Measurements from ENCODE around the gene SLAIN1.

The SLAIN1 gene

GRCh38 chr13:77730572-77730971 lies 33.1 kb downstream of the SLAIN1 start:
- peaks cover 9% of the 10 kb centered on the region for H3K4me1 ChIP-seq
- no peak for TF ChIP-seq CTCF (IDR thresholded peaks at IDR 0.05; ENCODE audit: low read depth, low read length)
- no peak for DNase-seq
- H3K36me3 ChIP-seq = no peaks in the 10 kb centered on the region
- H3K4me3 ChIP-seq (ENCODE audit: low read depth, low read length) = no peak overlapping the region
- H3K9me3 ChIP-seq = no peaks in the 10 kb centered on the region
- H3K27me3 ChIP-seq = no peaks in the 10 kb centered on the region

GRCh38 chr13:77732287-77732686 lies 34.8 kb downstream of the SLAIN1 start:
- TF ChIP-seq CTCF (IDR thresholded peaks at IDR 0.05; ENCODE audit: low read depth, low read length) = no peak
- no peaks in the 10 kb centered on the region for H3K36me3 ChIP-seq
- no peak for DNase-seq
- peaks cover 9% of the 10 kb centered on the region for H3K4me1 ChIP-seq
- H3K9me3 ChIP-seq = no peaks in the 10 kb centered on the region
- H3K4me3 ChIP-seq (ENCODE audit: low read depth, low read length) = no peak overlapping the region
- no peaks in the 10 kb centered on the region for H3K27me3 ChIP-seq

- DNase-seq = no peak
- no peak for TF ChIP-seq CTCF (IDR thresholded peaks at IDR 0.05; ENCODE audit: low read depth, low read length)
- H3K4me3 ChIP-seq (ENCODE audit: low read depth, low read length) = no peak overlapping the region
- H3K36me3 ChIP-seq = no peaks in the 10 kb centered on the region
- H3K27me3 ChIP-seq = no peaks in the 10 kb centered on the region
- no peaks in the 10 kb centered on the region for H3K9me3 ChIP-seq
- peaks cover 3% of the 10 kb centered on the region; the same call in 1 of the 2 replicates for H3K4me1 ChIP-seq
These were observed 36.2 kb downstream of the SLAIN1 start for GRCh38 chr13:77733674-77734073.

GRCh38 chr13:77737583-77738200 lies 40.2 kb downstream of the SLAIN1 start:
- no peaks in the 10 kb centered on the region for H3K9me3 ChIP-seq
- peaks cover 1% of the 10 kb centered on the region; the same call in 1 of the 2 replicates for H3K4me1 ChIP-seq
- no peaks in the 10 kb centered on the region for H3K27me3 ChIP-seq
- DNase-seq = no peak
- no peak overlapping the region for H3K4me3 ChIP-seq (ENCODE audit: low read depth, low read length)
- TF ChIP-seq CTCF (IDR thresholded peaks at IDR 0.05; ENCODE audit: low read depth, low read length) = no peak
- no peaks in the 10 kb centered on the region for H3K36me3 ChIP-seq

GRCh38 chr13:77740097-77740735 lies 42.7 kb downstream of the SLAIN1 start:
- no peak for TF ChIP-seq CTCF (IDR thresholded peaks at IDR 0.05; ENCODE audit: low read depth, low read length)
- H3K36me3 ChIP-seq = no peaks in the 10 kb centered on the region
- DNase-seq = no peak
- no peak overlapping the region for H3K4me3 ChIP-seq (ENCODE audit: low read depth, low read length)
- H3K4me1 ChIP-seq = no peaks in the 10 kb centered on the region
- no peaks in the 10 kb centered on the region for H3K9me3 ChIP-seq
- no peaks in the 10 kb centered on the region for H3K27me3 ChIP-seq

DNA sequence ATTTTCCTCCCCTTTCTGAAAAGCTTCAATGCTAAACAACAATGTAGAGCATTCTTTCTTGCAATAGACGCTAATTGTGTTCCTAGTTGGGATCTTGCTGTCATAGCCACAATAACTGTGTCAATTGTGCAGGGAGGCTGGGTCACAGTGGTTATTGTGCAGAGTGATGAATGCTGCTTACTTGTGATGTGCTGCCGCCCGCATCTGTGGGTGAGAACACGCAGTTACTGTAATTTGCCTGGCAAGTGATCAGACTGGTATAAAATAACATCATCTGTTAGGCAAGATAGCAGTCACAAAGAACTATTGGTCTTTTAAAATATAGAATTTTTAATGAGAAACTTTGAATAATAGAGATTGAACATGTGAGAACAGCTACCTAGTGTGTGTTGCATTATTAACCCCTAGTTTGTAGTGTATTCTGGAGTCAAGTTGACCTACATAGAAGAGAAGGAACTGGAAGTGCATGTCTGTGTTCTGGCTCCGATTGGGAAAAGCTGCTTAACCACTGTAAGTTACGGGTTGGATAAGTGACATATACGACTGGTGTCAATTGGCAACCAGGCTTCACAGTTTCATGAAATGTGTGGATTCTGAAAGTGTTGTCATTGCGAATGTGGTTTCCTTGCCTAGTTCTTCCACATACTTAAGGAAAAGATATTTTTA lies 43.6 kb downstream of the SLAIN1 start:
- Histone ChIP-seq H3K4me1 (no peaks in the 10 kb centered on the region), H3K4me3 (ENCODE audit: low read depth, low read length) (no peak overlapping the region), H3K27me3 (no peaks in the 10 kb centered on the region), H3K9me3 (no peaks in the 10 kb centered on the region), H3K36me3 (no peaks in the 10 kb centered on the region)
- TF ChIP-seq CTCF (IDR thresholded peaks at IDR 0.05; ENCODE audit: low read depth, low read length) = no peak
- no peak for DNase-seq

All from BE2C (cell line).